HG03095 (cell line): ENCODE results near the gene PDXK.

Experiments used
- ATAC-seq: cut with Tn5 transposase; IDR thresholded peaks from one replicate; pipeline ENCODE4 v1.9.1; 2021; ENCODE audit warnings: moderate library complexity; ENCODE audit not compliant: unreplicated experiment

The PDXK gene

GRCh38 chr21:43762303-43763128, 43.6 kb downstream of the PDXK start:
- no peak for ATAC-seq

DNA sequence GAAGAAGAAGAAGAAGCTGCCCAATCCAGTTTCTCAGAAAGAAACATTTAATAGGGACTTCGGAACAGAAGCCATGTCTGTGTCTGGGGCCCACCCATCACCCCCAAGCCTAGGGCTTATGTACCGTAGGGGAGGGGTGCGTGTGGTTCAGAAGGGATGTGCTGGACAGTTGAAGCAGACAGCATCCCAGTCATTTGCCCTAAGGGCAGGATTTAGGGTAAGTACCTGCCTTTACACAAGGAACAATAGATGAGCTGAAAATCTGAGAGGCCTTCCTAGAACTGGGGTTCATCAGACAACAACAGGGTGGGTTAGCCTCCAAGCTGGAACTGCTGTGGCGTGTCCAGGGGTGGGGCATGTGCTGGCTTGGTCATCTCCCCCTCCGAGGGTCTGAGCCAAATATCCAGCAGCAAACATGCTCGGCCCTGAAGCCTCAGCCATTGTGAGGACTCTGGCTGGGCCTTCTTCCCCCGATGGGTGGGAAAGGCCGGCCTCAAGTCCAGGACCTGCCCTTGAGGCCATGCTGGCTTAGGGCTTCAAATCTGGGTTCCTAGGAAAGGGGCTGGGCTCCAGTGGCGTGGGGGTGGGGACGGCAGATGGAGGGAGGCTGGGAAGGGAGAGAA, 45.1 kb downstream of the PDXK start:
- no peak for ATAC-seq

GRCh38 chr21:43764576-43765495, 45.9 kb downstream of the PDXK start:
- no peak for ATAC-seq

- no peak for ATAC-seq
Observed at GRCh38 chr21:43766734-43767497, 48.0 kb downstream of the PDXK start.

- ATAC-seq = no peak
Observed at GRCh38 chr21:43767498-43767983, 48.6 kb downstream of the PDXK start.

GRCh38 chr21:43767984-43768867, 49.3 kb downstream of the PDXK start:
- no peak for ATAC-seq

DNA sequence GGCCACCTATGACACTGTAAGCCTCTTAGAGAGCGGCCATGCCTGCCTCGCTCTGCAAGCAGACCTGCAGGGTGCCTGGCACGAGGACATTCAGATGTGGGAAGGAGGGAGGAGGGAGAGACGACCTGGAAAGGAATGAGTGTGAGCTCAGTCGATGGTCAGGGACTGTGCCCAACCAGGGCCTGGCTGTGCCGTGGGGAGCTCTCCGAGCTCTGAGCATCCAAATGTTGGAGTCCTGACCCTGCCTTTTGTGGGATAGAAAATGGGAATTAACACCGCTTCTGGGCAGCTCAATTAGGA, 49.9 kb downstream of the PDXK start:
- no peak for ATAC-seq

GRCh38 chr21:43769325-43769958, 50.5 kb downstream of the PDXK start:
- ATAC-seq = no peak

DNA sequence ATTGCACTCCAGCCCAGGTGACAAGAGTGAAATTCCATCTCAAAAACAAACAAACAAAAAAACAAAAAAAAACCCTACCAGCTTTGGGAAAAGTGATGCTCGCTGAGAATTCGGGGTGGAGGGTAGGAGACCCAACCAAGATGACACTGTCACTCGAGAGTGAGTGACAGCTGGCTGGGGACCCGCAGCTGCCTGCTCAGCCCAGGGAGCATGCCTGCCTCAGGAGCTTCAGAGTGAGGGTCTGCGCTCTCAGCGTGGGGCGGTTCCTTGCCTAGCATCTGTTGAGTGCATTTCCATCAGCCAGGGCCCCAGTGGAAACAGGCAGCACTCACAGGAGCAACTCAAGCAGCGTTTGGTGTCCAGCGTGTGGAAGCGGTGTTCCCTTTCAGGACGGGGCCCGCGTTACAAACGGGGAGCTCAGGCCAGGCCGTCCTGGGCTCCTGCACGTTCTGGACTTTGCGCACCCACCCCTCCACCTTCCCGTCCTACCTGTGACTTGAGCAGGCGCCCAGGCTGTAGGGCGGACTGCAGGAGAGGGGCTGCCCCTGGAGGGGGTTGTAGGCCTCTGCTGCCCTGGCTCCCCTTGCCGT, 51.2 kb downstream of the PDXK start:
- ATAC-seq = no peak

GRCh38 chr21:43771199-43771675, 52.3 kb downstream of the PDXK start:
- ATAC-seq = no peak

GRCh38 chr21:43771698-43772424, 52.9 kb downstream of the PDXK start:
- ATAC-seq = no peak

- ATAC-seq = no peak
Observed at GRCh38 chr21:43772425-43772821, 53.5 kb downstream of the PDXK start.

DNA sequence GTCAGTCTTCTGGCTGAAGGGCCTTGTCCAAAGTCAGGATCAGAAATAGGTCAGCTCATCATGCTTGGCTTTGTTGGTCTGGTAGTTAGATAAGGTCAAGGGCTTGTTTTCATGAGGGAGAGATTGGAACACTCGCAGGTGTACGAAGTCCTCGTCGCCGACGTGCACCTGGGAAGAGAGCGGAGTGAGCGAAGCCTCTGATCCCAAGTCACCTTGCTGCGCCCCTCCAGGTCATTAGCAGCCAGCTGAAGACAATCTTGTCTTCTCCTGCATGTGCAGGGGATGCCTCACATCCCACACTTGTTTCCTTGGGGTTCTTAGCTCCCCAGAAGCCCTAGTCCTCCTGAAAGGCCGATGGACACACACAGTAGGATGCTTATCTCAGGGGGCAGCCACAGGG, 55.2 kb downstream of the PDXK start:
- no peak for ATAC-seq

GRCh38 chr21:43775190-43775589, 56.3 kb downstream of the PDXK start:
- no peak for ATAC-seq

DNA sequence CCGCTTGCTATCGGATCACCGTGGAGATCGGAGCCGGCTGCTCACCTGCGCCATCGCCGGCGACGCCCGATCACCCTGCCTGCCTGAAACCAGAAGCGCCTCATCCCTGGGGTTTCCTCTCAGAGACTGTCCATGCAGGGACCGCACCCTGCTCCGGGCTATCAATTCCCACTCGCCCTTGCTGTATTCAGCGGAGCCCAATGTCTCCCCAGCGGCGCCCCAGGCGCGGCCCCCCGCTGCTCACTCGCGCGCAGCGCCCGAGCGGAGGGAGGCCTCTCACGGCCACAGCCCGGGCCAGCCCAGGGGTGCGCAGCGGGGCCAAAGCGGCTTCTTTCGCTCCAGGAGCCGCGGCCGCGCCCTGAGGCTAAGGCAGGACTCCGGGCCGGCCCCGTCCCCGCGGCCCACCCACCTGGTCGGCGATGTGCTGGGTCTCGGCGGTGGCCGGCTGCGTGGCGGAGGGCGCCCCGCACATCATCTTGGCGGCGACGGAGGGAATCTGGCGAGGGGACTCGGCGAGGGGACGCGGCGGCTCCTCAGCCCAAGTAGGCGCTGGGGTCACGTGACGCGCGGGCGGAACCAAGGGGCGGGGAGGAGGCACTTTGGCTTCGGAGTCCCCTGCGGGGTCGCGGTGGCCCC, 57.0 kb downstream of the PDXK start, which contains the start of gene CSTB:
Gene CSTB, minus strand, starts transcription at position 514 of the 636 bp plus-strand sequence. Its CDS starts 39 bp downstream, at position 475.
- peak; percentile 50 for ATAC-seq

DNA sequence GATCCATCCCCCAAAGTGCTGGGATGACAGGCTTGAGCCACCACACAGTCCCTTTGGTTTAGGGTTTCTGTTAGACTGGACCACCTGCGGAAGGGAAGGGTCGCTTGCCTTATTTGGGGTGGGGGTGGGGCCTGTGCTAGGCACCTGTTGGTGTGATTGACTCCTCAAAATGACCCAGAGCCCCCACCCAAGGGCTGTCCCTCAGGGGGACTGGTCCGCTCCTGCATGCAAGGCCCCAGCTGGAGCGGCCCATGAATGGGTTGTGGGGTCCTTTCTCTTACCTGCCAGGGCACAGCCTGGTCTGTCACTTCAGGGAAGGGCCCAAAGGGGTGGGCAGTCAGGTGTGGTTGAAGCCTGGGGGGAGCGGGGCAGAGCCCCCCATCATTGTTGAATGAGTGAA, 59.0 kb downstream of the PDXK start:
- ATAC-seq = no peak
